Measurements from ENCODE around the gene TESMIN. TPM values are rescaled to one million over a fixed set of nuclear protein-coding genes. Genes with fewer than 3 reads are reported as not detected.

TESMIN gene, protein sequence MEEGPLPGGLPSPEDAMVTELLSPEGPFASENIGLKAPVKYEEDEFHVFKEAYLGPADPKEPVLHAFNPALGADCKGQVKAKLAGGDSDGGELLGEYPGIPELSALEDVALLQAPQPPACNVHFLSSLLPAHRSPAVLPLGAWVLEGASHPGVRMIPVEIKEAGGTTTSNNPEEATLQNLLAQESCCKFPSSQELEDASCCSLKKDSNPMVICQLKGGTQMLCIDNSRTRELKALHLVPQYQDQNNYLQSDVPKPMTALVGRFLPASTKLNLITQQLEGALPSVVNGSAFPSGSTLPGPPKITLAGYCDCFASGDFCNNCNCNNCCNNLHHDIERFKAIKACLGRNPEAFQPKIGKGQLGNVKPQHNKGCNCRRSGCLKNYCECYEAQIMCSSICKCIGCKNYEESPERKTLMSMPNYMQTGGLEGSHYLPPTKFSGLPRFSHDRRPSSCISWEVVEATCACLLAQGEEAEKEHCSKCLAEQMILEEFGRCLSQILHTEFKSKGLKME
- polyA plus RNA-seq (ENCODE audit: insufficient read length in 12 of 12) = 1 to 10 TPM in 3 of 12 donors, under 1 TPM in 7, not detected in 2; 0.16 to 2.8 (median 0.58) TPM
- long read RNA-seq, donor 1, partial matches to known transcripts = 0 of 1 reads
- long read RNA-seq, donor 1, other reads (novel, unspliced or antisense) = 0 of 1 reads
- long read RNA-seq, donor 2 = 0 reads
- long read RNA-seq, donor 3 = 0 reads
- long read RNA-seq, donor 4 = 0 reads
- long read RNA-seq, donor 5 = 0 reads
- long read RNA-seq, donor 6 = 0 reads
- long read RNA-seq, donor 7 = 0 reads
- long read RNA-seq, donor 8 = 0 reads
- long read RNA-seq, donor 9 = 0 reads
- long read RNA-seq, donor 10 = 0 reads
- long read RNA-seq, donor 11 = 0 reads

GRCh38 chr11:68751331-68751856, at the start of gene TESMIN:
TESMIN (minus strand) TSS chr11:68751520; CDS start chr11:68750660, 860 bp downstream.
- DNase-seq = peak; percentile 40

- DNase-seq = no peak
Measured at GRCh38 chr11:68798221-68798813, 47.0 kb upstream of the TESMIN start.

DNA sequence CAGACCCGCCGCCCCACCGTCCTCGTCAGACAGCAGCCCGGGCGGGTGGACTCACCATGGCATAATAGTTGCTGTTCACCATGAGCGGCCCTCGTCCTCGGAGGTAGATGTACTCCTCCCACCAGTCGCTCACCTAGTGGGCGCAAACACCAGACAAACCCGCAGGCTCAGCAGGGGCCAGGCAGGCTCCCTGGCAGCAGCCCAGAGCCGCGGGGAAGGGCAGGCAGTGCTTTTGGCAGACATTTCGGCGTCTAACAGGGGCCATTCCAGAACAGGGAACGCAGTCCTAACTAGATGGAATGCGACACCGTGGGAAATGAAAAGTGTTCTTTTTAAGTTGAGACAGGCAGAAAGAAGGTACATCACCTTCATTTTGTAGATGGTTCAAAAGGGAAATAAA, 45.5 kb upstream of the TESMIN start:
- no peak for DNase-seq

DNA sequence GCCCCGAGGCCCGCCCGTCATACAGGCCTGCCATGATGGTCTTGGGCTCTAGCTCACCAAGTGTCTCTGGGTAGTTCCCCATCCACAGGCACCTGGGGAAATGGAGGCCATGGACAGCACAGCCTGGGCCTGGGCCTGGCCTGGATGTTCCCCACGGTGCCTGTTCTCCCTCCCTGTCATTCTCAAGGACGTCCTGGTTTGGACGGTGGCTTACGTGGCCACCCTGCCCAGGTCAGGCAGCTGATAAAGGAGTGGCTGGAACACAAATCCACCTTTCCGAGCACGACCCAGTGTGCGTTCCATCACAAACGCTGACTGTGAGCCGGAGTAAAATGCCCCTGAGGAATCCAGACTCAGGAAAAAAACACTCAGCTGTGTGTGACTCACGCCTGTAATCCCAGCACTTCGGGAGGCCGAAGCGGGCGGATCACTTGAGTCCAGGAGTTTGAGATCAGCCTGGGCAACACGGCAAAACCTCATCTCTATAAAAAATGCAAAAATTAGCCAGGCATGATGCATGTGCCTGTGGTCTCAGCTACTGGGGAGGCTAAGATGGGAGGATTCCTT, 41.2 kb upstream of the TESMIN start:
- no peak for DNase-seq

DNA sequence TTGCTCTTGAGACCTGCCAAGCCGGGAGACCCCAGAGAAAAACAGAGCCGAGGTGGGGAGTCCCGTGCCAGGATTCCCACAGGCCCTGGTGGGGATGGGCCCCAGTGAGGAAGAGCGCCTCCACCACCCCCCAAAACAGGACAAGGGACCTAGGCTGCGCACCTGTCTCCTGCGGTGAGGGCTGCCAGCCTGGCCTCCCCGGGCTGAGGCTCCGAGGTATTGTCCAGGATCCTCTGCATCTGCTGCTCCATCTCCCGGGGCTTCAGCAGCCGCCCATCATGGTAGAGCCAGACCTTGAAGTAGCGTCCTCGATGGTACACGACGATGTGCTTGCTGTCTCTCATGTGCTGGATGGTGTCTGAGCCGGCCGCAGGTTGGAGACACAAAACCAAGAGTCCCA, 33.3 kb upstream of the TESMIN start:
- DNase-seq = no peak

GRCh38 chr11:68783216-68783821, 32.0 kb upstream of the TESMIN start:
- no peak for DNase-seq

GRCh38 chr11:68782711-68783110, 31.4 kb upstream of the TESMIN start:
- DNase-seq = no peak

- DNase-seq = no peak
Measured at GRCh38 chr11:68780829-68781228, 29.5 kb upstream of the TESMIN start.

DNA sequence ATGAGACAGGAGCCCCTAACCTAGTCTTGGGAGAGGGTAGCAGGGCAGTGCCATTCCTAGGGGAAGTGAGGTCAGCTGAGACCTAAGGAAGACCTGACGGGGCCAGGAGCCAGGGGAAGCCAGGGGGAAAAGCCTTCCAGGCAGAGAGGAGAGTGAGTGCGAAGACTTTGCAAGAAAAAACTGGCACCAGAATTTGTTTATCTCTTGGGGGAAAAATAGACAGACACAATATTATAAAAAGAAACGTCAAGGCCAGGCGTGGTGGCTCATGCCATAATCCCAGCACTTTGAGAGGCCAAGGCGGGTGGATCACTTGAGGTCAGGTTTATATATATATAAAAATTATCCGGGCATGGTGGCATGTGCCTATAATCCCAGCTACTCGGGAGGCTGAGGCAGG, 26.9 kb upstream of the TESMIN start:
- DNase-seq = no peak

DNA sequence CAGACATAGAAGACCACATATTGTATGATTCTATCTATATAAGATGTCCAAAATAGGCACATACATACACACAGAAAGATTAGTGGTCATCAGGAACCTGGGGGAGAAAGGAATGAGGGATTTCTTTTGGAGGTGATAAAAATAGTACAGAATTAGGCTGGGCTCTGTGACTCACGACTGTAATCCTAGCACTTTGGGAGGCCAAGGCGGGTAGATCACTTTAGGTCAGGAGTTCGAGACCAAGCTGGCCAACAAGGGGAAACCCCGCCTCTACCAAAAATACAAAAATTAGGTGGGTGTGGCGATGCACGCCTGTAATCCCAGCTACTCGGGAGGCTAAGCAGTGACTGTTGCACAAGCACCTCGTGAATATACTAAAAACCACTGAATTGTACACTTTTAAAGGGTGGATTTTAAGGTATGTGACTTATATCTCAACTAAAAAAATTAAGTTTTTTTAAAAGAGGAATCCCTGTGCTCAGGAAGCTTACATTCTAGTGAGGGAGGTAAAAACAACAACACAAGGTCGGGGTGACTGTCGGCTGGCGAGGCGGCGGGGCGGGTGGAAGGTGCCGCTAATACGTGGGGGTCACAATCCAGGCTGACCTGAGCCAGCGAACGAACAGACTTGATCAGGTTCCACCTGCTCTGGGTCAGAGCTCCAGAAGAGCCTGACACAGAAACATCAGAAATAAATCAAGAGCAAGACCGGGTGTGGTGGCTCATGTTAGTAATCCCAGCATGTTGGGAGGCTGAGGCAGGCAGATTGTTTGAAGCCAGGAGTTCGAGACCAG, 25.3 kb upstream of the TESMIN start:
- DNase-seq = no peak

- DNase-seq = no peak
Measured at GRCh38 chr11:68775951-68776388, 24.6 kb upstream of the TESMIN start.

DNA sequence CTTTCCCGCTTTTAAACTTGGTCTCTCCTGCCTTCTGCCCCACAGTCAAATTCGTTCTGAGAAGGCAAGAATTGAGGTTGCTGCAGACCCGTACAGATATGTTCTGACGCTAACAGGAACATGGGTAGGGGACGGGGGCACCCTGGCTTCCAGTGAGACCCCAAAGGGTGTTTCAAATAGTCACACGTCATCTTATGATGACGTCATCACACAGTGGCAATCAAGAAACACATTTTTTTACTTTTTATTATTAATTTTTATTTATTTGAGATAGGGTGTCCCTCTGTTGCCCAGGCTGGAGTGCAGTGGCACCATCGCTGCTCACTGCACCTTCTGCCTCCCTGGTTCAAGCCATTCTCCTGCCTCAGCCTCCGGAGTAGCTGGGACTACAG, 22.9 kb upstream of the TESMIN start:
- DNase-seq = no peak

DNA sequence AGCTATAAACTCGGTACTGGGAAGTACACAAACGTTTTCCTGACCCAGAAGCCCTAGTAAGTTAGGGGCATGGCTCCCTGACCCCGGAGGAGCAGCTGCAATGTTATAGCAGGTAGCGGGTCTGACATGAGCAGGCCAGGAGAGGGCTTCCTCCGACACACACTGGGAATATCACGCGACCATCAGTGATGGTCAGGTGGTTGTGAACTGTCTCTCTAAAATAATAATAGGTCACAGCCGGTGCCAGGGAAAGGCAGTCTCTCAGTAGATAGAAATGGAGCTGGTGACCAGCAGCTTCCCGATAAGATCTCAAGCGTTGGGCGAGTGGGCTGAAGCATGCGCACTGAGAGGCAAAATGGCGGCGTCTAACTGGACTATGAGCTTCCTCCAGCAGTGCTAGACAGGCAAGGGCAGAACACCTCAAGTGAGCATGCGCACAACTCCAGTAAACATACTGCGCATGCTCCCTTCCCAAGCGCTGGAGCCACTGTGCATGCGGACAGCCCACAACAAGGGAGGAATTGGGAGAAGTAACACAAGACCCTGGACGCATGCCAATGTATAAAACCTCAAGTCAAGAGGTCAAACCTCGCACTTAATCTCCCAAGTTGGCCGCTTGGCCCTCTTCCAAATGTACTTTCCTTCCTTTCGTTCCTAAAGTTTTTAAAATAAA, 22.3 kb upstream of the TESMIN start:
- no peak for DNase-seq

DNA sequence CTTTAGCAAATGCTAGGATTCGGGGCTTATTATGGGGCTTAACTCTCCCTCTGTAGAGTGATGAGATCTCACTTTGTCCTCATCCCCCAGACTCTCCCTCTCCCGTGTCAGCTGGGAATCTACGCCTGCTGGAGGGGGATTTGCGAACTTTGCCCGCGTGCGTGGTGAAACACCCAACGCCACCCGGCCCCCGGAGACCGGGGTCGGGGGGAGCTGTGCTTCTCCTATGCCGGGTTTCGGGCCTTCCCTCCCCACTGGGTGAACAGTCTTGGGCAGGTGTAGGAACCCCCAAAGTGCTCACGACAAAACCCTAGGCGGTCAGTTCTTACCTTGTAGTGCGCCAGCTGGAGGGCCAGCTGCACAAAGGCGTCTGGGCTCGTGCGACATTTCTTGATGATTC, 21.6 kb upstream of the TESMIN start:
- no peak for DNase-seq

DNA sequence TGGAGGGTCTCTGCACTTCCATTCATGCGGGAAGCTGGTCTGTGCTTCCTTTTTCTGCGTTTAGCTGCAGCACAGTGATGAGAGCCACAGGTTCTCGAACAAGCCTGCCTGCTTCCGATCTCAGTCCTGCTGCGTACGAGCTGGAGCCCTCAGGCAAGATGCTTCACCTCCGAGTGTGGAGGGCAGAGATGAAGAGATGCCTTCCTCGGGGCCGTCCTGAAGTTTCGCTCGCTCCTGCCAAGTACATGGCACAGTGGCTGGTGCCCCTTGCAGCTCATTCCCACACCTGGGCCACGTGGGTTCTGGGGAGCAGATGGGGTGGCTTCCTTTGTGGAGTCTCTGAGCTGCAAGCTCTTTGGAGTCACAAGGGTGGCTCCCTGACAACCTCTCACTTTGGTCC, 19.5 kb upstream of the TESMIN start:
- DNase-seq = no peak

DNA sequence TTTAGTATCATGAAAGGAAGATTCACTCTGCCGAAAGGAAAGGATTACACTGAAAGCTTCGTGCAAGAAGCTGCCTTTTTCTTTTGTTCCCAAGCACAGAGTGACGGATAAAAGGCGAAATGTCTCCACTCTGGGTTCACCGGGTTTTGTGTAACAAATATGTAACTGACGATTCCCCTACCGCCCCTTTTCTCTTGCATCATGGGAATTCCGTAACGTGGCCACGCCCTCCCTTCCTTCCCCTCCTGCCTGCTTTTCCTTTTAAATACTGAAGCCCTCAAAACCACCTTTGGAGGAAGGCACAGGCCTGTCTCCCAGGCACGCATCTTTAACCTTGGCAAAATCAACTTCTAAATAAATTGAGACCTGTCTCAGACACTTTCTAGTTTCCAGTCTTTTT, 16.4 kb upstream of the TESMIN start:
- no peak for DNase-seq

DNA sequence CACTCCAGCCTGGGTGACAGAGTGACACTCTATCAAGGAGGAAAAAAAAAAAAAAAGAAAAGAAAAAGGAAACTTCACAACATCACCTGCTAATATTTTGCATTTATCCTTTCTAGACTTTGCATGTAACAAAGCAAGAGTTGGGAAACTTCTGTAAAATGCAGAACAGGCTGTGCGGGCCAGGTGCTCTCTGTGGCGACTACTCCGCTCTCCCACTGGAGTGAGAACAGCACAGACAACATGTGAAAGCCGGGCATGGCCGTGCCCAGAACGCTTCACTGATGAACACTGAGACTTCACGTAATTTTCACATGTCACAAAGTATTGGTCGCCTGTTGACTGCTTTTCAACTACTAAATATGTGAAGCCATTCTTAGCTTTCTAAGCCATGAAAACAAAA, 15.5 kb upstream of the TESMIN start:
- DNase-seq = no peak

DNA sequence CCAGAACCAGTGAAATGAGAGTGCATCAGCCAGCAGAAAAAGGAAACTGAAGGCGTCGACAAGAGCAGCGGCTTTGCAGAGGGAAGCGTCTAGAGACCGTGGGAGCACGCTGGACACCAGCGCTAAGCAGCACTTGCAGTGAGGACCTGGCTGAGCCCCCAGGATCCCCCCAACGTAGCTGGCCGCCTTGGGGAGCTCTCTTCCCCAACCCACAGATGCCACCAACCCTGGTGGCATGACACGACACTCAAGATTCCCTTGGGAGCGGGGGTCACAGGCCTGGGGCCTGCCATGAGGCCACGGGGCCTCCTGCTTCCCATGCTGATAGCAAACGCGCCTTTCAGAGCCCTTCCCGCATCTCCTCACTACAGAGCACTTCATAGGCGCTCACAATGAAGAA, 13.4 kb upstream of the TESMIN start:
- no peak for DNase-seq

GRCh38 chr11:68763926-68764657, 12.8 kb upstream of the TESMIN start:
- DNase-seq = no peak
